GM23338 (cell line): ENCODE results near the gene PROZ. TPM values are rescaled to one million over a fixed set of nuclear protein-coding genes. Genes with fewer than 3 reads are reported as not detected.
A peak's percentile ranks its signal among the peaks of the same experiment; 100 is the strongest.

ENCODE experiments used
- ATAC-seq: fragments of 200-7000 bp; cut with Tn5 transposase; 3 replicates; pipeline ENCODE4 v1.9.1; 2020
- DNase-seq: peaks from one replicate; pipeline ENCODE4 v3.0.0-alpha.2; 2015; ENCODE audit warnings: low spot score
- H2AFZ ChIP-seq: fragments of 200-600 bp; sonication (generic); 2 replicates; pipeline ENCODE4 v1.8.0; 2016; ENCODE audit warnings: antibody characterized with exemption, mild to moderate bottlenecking, moderate library complexity
- H3F3A ChIP-seq: fragments of 200-600 bp; sonication (generic); replicated peaks from 2 replicates; pipeline ENCODE4 v1.8.0; 2017; ENCODE audit warnings: antibody characterized with exemption, mixed run types, low read depth
- H3K27ac ChIP-seq: fragments of 200-600 bp; sonication (generic); 2 replicates; pipeline ENCODE4 v1.6.1; 2016; ENCODE audit warnings: low read depth
- H3K27me3 ChIP-seq: fragments of 200-600 bp; sonication (generic); 2 replicates; pipeline ENCODE4 v1.8.0; 2016; ENCODE audit warnings: mild to moderate bottlenecking, mixed run types, moderate library complexity; ENCODE audit not compliant: insufficient read depth
- H3K36me3 ChIP-seq: fragments of 200-600 bp; sonication (generic); 2 replicates; pipeline ENCODE4 v1.8.0; 2016; ENCODE audit warnings: mild to moderate bottlenecking; ENCODE audit not compliant: insufficient read depth
- H3K4me1 ChIP-seq: fragments of 200-600 bp; sonication (generic); 2 replicates; pipeline ENCODE4 v1.8.0; 2016; ENCODE audit warnings: mild to moderate bottlenecking, moderate library complexity; ENCODE audit not compliant: insufficient read depth
- H3K4me2 ChIP-seq: fragments of 200-600 bp; sonication (generic); 2 replicates; pipeline ENCODE4 v1.7.1; 2017; ENCODE audit warnings: mixed run types
- H3K4me3 ChIP-seq: fragments of 200-600 bp; sonication (generic); 2 replicates; pipeline ENCODE4 v1.6.1; 2016; ENCODE audit warnings: mixed run types
- H3K79me2 ChIP-seq: fragments of 200-600 bp; sonication (generic); replicated peaks from 2 replicates; pipeline ENCODE4 v1.8.0; 2017; ENCODE audit warnings: mild to moderate bottlenecking; ENCODE audit not compliant: insufficient read depth
- H3K9me2 ChIP-seq: fragments of 200-600 bp; sonication (generic); 2 replicates; pipeline ENCODE4 v1.8.0; 2017; ENCODE audit not compliant: insufficient read depth
- H4K20me1 ChIP-seq: fragments of 200-600 bp; sonication (generic); replicated peaks from 2 replicates; pipeline ENCODE4 v1.8.0; 2017; ENCODE audit warnings: mild to moderate bottlenecking; ENCODE audit not compliant: insufficient read depth
- H3K27ac Mint-ChIP-seq: 2 replicates; pipeline ENCODE4 v1.8.0; 2020; ENCODE audit warnings: inconsistent platforms, mild to moderate bottlenecking, moderate library complexity, mixed read lengths
- H3K27me3 Mint-ChIP-seq: 3 replicates; pipeline ENCODE4 v1.8.0; 2022; ENCODE audit warnings: low read depth, mild to moderate bottlenecking, moderate library complexity, mixed read lengths, inconsistent platforms; ENCODE audit not compliant: insufficient read depth, poor library complexity
- H3K36me3 Mint-ChIP-seq: 3 replicates; pipeline ENCODE4 v1.8.0; 2021; ENCODE audit warnings: low read depth, mild to moderate bottlenecking, inconsistent platforms, moderate library complexity, mixed read lengths
- H3K4me1 Mint-ChIP-seq: 3 replicates; pipeline ENCODE4 v1.8.0; 2020; ENCODE audit warnings: mild to moderate bottlenecking, inconsistent platforms, mixed read lengths
- H3K4me3 Mint-ChIP-seq: 3 replicates; pipeline ENCODE4 v1.8.0; 2021; ENCODE audit warnings: moderate library complexity, mild to moderate bottlenecking, inconsistent platforms, mixed read lengths
- H3K9me3 Mint-ChIP-seq: 3 replicates; pipeline ENCODE4 v1.8.0; 2020; ENCODE audit warnings: moderate library complexity, mild to moderate bottlenecking, inconsistent platforms, mixed read lengths
- CREB1 ChIP-seq: fragments of 250-450 bp; sonication (Bioruptor Pico); IDR thresholded peaks from 2 replicates; pipeline ENCODE4 v1.5.0; 2020; ENCODE audit warnings: low read depth, mild to moderate bottlenecking, moderate library complexity
- EZH2 ChIP-seq: fragments of 200-600 bp; sonication (generic); IDR thresholded peaks from one replicate; pipeline ENCODE4 v1.8.0; 2017; ENCODE audit warnings: antibody characterized with exemption, mild to moderate bottlenecking, low read depth; ENCODE audit not compliant: unreplicated experiment
- POLR2AphosphoS5 ChIP-seq: IDR thresholded peaks from 2 replicates; pipeline ENCODE4 v1.6.1; 2016; ENCODE audit warnings: antibody characterized with exemption, low read depth
- STAT1 ChIP-seq: IDR thresholded peaks from one replicate; pipeline ENCODE4 v1.6.1; 2016; ENCODE audit warnings: antibody characterized with exemption; ENCODE audit not compliant: unreplicated experiment
- polyA plus RNA-seq: library from polyadenylated mRNA; unstranded; fragments of >200 nt; fragmentation: Nextera tagmentation; extraction: Ambion mirVana; gene quantifications from 2 replicates; pipeline ENCODE4 v1.2.1, GENCODE V29; 2016
- total RNA-seq: library from RNA; depleted of rRNA; stranded (reverse); fragments of >200 nt; shearing (Covaris generic); gene quantifications from 2 replicates; pipeline ENCODE4 v1.2.3, GENCODE V29; 2014
- TF ChIP-seq, protein P1 (sequence below), 2 experiments: fragments of 200-600 bp in 1 of 2; sonication (generic) in 1 of 2; conservative IDR thresholded peaks; 2 replicates each; pipeline versions ENCODE4 v1.5.1 to v1.6.1; 2016 to 2017; ENCODE audit warnings: antibody characterized with exemption in 2 of 2, low read depth in 2 of 2, mild to moderate bottlenecking in 2 of 2, moderate library complexity in 1 of 2
- TF ChIP-seq, protein P2 (sequence below): IDR thresholded peaks from 2 replicates; pipeline ENCODE4 v1.6.1; 2016; ENCODE audit warnings: antibody characterized with exemption
- TF ChIP-seq, protein P3 (sequence below): fragments of 250-450 bp; sonication (Bioruptor Pico); IDR thresholded peaks from 2 replicates; pipeline ENCODE4 v1.5.0; 2020; ENCODE audit warnings: mild to moderate bottlenecking, moderate library complexity
- TF ChIP-seq, protein P4 (sequence below): IDR thresholded peaks from one replicate; pipeline ENCODE4 v1.6.1; 2018; ENCODE audit warnings: antibody characterized with exemption; ENCODE audit not compliant: unreplicated experiment

Gene PROZ
- total and polyA plus RNA-seq, 2 experiments from 2014 or later = 0.53 TPM; not detected in 1

DNA sequence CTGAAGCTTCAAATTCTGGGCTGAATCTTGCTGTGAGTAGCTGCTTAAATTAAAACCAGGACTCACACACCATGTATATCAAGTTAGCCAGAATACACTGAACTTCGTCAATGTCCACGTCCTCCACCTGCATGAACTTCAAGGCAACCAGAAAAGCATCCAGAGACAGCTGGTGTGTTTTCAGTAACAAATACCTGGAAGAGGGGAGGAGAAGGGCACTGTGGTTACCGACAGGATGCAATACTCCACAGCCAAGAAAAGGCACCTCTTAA is 20.4 kb downstream of the PROZ start:
- Histone ChIP-seq H3K4me3 (no peak overlapping the region), H2AFZ (no peak overlapping the region), H3K9me2 (no peaks in the 10 kb centered on the region), H3K27ac (no peak overlapping the region), H3K4me1 (no peaks in the 10 kb centered on the region), H3K36me3 (peaks cover 51% of the 10 kb centered on the region), H3F3A (no peaks in the 10 kb centered on the region; the same call in none of the 2 replicates), H3K4me2 (no peak overlapping the region), H3K79me2 (no peaks in the 10 kb centered on the region), H4K20me1 (no peaks in the 10 kb centered on the region; the same call in none of the 2 replicates), H3K27me3 (no peaks in the 10 kb centered on the region)
- ATAC-seq (no peak), DNase-seq (no peak)
- peaks cover 13% of the 10 kb centered on the region for H3K4me1 Mint-ChIP-seq
- no peak overlapping the region for H3K4me3 Mint-ChIP-seq
- H3K27ac Mint-ChIP-seq = no peak overlapping the region
- peaks cover 8% of the 10 kb centered on the region for H3K27me3 Mint-ChIP-seq
- no peaks in the 10 kb centered on the region for H3K9me3 Mint-ChIP-seq
- TF ChIP-seq CREB1 (CRISPR knock-in tag) (no peak), EZH2 (no peak)
- TF ChIP-seq, protein P1, sequence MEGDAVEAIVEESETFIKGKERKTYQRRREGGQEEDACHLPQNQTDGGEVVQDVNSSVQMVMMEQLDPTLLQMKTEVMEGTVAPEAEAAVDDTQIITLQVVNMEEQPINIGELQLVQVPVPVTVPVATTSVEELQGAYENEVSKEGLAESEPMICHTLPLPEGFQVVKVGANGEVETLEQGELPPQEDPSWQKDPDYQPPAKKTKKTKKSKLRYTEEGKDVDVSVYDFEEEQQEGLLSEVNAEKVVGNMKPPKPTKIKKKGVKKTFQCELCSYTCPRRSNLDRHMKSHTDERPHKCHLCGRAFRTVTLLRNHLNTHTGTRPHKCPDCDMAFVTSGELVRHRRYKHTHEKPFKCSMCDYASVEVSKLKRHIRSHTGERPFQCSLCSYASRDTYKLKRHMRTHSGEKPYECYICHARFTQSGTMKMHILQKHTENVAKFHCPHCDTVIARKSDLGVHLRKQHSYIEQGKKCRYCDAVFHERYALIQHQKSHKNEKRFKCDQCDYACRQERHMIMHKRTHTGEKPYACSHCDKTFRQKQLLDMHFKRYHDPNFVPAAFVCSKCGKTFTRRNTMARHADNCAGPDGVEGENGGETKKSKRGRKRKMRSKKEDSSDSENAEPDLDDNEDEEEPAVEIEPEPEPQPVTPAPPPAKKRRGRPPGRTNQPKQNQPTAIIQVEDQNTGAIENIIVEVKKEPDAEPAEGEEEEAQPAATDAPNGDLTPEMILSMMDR (conservative IDR thresholded peaks at IDR 0.05; ENCODE audit: low read depth in 2 of 2) = no peak
- H3K36me3 Mint-ChIP-seq = peaks cover 77% of the 10 kb centered on the region

DNA sequence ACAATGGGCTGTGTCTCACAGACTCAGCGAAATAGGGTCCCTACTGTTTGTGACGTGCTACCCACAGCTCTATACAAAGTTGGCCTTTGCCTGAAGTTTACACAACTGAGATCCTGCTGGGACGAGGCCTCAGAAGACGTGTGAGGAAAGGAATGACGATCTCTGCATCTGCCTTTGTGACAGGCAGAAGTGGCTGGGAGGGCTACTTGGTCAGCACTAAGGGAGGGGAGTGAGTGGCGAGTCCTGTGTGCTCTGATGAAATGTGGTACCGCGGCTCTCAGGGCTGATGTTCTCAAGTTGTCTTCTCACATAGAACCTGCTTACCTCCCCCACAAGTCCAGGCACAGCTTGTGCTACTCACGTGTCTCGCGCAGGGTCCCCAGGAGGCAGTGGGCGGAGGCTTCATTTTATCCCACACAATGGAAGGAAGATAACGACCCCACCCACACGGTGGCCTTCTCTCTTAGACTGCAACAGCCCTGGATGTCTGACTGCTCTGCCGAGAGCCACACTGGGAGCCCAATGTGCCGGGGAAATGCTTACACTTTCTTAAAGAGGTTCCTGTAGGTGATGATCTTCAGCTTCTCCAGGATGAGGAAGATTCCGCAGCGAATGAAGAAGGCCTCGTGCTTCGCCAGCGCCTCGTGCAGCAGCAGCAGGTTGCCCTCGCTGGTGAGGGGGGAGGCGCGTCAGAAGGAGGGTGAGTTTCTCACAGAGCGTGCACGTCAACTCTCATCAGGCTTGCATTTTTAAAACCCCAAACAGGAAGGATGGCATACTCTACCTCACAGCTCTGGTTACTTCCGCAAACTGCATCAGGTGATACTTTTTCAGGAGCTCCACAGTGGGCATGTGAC is 21.2 kb downstream of the PROZ start:
- H3K9me2 ChIP-seq = no peaks in the 10 kb centered on the region
- peak; percentile 87 for ATAC-seq
- no peak overlapping the region for H3K4me2 ChIP-seq
- Mint-ChIP-seq H3K36me3 (peaks cover 81% of the 10 kb centered on the region), H3K4me3 (no peak overlapping the region), H3K9me3 (no peaks in the 10 kb centered on the region), H3K27me3 (peaks cover 8% of the 10 kb centered on the region), H3K4me1 (peaks cover 13% of the 10 kb centered on the region), H3K27ac (peak overlapping the region; percentile 86)
- H3K27me3 ChIP-seq = no peaks in the 10 kb centered on the region
- H4K20me1 ChIP-seq = no peaks in the 10 kb centered on the region; the same call in none of the 2 replicates
- H3K36me3 ChIP-seq = peaks cover 59% of the 10 kb centered on the region
- H3K27ac ChIP-seq = no peak overlapping the region
- no peak overlapping the region for H2AFZ ChIP-seq
- DNase-seq = no peak
- no peaks in the 10 kb centered on the region; the same call in none of the 2 replicates for H3F3A ChIP-seq
- no peak overlapping the region for H3K4me3 ChIP-seq
- no peaks in the 10 kb centered on the region for H3K4me1 ChIP-seq
- H3K79me2 ChIP-seq = no peaks in the 10 kb centered on the region
- TF ChIP-seq STAT1 = no peak
- no peak for TF ChIP-seq CREB1 (CRISPR knock-in tag)
- TF ChIP-seq, protein P2, sequence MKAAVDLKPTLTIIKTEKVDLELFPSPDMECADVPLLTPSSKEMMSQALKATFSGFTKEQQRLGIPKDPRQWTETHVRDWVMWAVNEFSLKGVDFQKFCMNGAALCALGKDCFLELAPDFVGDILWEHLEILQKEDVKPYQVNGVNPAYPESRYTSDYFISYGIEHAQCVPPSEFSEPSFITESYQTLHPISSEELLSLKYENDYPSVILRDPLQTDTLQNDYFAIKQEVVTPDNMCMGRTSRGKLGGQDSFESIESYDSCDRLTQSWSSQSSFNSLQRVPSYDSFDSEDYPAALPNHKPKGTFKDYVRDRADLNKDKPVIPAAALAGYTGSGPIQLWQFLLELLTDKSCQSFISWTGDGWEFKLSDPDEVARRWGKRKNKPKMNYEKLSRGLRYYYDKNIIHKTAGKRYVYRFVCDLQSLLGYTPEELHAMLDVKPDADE = no peak
- TF ChIP-seq, protein P3, sequence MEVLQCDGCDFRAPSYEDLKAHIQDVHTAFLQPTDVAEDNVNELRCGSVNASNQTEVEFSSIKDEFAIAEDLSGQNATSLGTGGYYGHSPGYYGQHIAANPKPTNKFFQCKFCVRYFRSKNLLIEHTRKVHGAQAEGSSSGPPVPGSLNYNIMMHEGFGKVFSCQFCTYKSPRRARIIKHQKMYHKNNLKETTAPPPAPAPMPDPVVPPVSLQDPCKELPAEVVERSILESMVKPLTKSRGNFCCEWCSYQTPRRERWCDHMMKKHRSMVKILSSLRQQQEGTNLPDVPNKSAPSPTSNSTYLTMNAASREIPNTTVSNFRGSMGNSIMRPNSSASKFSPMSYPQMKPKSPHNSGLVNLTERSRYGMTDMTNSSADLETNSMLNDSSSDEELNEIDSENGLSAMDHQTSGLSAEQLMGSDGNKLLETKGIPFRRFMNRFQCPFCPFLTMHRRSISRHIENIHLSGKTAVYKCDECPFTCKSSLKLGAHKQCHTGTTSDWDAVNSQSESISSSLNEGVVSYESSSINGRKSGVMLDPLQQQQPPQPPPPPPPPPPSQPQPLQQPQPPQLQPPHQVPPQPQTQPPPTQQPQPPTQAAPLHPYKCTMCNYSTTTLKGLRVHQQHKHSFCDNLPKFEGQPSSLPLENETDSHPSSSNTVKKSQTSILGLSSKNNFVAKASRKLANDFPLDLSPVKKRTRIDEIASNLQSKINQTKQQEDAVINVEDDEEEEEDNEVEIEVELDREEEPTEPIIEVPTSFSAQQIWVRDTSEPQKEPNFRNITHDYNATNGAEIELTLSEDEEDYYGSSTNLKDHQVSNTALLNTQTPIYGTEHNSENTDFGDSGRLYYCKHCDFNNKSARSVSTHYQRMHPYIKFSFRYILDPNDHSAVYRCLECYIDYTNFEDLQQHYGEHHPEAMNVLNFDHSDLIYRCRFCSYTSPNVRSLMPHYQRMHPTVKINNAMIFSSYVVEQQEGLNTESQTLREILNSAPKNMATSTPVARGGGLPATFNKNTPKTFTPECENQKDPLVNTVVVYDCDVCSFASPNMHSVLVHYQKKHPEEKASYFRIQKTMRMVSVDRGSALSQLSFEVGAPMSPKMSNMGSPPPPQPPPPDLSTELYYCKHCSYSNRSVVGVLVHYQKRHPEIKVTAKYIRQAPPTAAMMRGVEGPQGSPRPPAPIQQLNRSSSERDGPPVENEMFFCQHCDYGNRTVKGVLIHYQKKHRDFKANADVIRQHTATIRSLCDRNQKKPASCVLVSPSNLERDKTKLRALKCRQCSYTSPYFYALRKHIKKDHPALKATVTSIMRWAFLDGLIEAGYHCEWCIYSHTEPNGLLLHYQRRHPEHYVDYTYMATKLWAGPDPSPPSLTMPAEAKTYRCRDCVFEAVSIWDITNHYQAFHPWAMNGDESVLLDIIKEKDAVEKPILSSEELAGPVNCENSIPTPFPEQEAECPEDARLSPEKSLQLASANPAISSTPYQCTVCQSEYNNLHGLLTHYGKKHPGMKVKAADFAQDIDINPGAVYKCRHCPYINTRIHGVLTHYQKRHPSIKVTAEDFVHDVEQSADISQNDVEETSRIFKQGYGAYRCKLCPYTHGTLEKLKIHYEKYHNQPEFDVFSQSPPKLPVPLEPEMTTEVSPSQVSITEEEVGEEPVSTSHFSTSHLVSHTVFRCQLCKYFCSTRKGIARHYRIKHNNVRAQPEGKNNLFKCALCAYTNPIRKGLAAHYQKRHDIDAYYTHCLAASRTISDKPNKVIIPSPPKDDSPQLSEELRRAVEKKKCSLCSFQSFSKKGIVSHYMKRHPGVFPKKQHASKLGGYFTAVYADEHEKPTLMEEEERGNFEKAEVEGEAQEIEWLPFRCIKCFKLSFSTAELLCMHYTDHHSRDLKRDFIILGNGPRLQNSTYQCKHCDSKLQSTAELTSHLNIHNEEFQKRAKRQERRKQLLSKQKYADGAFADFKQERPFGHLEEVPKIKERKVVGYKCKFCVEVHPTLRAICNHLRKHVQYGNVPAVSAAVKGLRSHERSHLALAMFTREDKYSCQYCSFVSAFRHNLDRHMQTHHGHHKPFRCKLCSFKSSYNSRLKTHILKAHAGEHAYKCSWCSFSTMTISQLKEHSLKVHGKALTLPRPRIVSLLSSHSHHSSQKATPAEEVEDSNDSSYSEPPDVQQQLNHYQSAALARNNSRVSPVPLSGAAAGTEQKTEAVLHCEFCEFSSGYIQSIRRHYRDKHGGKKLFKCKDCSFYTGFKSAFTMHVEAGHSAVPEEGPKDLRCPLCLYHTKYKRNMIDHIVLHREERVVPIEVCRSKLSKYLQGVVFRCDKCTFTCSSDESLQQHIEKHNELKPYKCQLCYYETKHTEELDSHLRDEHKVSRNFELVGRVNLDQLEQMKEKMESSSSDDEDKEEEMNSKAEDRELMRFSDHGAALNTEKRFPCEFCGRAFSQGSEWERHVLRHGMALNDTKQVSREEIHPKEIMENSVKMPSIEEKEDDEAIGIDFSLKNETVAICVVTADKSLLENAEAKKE (CRISPR knock-in tag) = no peak
- TF ChIP-seq, protein P4, sequence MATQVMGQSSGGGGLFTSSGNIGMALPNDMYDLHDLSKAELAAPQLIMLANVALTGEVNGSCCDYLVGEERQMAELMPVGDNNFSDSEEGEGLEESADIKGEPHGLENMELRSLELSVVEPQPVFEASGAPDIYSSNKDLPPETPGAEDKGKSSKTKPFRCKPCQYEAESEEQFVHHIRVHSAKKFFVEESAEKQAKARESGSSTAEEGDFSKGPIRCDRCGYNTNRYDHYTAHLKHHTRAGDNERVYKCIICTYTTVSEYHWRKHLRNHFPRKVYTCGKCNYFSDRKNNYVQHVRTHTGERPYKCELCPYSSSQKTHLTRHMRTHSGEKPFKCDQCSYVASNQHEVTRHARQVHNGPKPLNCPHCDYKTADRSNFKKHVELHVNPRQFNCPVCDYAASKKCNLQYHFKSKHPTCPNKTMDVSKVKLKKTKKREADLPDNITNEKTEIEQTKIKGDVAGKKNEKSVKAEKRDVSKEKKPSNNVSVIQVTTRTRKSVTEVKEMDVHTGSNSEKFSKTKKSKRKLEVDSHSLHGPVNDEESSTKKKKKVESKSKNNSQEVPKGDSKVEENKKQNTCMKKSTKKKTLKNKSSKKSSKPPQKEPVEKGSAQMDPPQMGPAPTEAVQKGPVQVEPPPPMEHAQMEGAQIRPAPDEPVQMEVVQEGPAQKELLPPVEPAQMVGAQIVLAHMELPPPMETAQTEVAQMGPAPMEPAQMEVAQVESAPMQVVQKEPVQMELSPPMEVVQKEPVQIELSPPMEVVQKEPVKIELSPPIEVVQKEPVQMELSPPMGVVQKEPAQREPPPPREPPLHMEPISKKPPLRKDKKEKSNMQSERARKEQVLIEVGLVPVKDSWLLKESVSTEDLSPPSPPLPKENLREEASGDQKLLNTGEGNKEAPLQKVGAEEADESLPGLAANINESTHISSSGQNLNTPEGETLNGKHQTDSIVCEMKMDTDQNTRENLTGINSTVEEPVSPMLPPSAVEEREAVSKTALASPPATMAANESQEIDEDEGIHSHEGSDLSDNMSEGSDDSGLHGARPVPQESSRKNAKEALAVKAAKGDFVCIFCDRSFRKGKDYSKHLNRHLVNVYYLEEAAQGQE = no peak
- no peak for TF ChIP-seq POLR2AphosphoS5
